AML-193 (cell line): ENCODE data around the gene ZBTB34.

Experiments used
- DNase-seq, 2 experiments: peaks; one replicate each; lab custom pipeline; 2025; lab: John Stamatoyannopoulos, UW

Gene ZBTB34

DNA sequence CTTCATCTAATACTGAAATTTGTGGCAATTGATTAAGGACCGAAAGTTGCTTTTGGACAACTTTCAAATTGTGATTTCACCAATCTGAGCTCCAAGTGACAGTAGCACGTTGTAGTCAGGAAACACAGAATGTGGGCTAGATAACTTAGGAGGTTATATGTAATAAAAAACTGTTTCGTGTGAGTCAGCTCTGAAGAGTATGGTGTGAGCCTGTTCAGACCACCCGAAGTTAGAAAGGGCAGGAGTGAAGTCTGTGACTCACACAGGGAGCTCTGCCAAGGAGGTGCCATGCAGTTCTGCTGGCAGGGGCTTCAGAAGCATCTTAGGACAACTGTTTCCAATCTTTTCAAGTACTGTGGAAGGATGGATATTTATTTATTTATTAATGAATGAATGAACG lies 16.4 kb upstream of the ZBTB34 start:
- no peak for DNase-seq

GRCh38 chr9:126847051-126847450 lies 13.4 kb upstream of the ZBTB34 start:
- no peak for DNase-seq

GRCh38 chr9:126849591-126850225 lies 10.7 kb upstream of the ZBTB34 start:
- DNase-seq, result no peak

DNA sequence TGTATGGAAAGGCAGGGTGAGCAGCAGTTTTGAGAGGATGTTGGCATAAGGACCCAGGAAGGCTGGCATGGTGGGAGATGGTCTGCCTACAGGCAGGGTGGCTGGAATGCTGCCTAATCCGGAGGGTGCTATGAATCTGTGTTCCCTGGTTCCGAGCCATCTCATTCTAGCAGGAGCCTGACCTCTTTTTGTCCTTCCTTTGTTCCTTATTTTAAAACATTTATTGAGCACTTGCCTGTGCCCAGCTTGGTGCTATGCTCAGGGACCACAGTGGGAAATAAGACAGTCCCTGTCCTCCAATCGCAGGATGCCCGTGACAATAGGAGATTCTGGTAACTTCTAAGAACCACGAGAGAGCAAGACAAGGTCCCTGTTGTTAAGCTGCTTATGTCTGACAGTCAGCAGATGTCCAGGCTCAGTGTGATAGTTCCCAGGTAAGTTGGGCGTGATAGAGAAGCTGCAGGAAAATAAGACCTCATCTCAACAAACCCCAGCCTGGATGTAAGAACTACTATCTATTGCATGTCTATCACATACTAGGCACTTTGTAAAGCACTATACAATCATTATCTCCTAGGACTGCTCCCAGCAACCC lies 9.1 kb upstream of the ZBTB34 start:
- no peak for DNase-seq

GRCh38 chr9:126852086-126852688 lies 8.3 kb upstream of the ZBTB34 start:
- DNase-seq, result no peak

- no peak for DNase-seq
These were observed 6.8 kb upstream of the ZBTB34 start for GRCh38 chr9:126853667-126854066.

DNA sequence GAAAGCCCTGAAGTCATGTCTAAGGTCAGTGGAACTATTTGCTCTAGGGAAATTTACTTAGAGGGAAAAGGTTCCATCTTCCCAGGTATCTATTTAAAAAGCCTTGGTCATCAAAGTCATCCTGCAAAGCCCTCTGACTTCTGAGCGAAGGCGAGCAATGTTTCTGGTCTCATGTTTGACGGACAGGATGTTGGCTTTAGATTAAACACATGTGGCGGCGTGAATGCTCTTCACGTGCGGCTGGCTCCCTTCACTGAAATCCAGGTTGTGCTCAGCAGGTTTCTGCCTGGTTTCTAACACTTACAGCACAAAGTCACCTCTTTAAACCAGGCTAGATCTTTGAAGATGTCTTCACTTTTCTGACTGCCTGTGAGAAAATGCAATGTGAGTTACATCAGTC lies 5.7 kb upstream of the ZBTB34 start:
- DNase-seq, result no peak

- DNase-seq, result no peak
These were observed 4.0 kb upstream of the ZBTB34 start for GRCh38 chr9:126856326-126856877.

DNA sequence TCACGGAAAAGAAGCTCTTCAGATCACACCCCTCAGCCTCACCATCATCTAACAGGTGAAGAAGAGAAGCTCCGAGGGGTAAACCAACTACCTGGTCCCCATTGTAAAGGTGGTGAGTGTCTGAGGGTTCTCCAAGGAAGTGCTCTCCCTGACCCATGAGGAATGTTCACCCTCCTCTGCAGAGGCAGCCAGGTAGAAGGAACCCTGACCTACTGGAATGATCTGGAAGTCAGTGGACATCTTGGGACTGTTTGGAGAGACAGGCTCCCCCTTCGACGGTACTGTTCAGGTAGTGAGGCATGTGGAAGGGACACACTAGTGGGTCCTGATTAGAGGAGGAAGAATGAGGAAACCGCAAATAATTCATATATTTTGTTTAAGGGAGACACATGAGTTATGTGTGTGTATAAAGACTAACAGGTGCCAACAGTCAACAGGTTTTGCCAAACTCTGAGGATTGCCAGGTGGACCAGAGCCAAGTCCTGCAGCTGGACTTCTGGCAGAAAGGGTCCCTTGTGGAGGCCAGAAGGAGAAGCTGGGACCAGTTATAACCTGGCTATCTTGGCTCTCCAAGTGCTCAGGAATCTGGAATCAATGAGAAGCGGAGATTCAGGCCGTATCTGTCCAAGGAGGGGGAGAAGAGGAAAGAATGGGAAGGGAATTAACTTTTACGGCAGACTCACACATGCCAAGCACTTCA lies 3.0 kb upstream of the ZBTB34 start:
- no peak for DNase-seq

DNA sequence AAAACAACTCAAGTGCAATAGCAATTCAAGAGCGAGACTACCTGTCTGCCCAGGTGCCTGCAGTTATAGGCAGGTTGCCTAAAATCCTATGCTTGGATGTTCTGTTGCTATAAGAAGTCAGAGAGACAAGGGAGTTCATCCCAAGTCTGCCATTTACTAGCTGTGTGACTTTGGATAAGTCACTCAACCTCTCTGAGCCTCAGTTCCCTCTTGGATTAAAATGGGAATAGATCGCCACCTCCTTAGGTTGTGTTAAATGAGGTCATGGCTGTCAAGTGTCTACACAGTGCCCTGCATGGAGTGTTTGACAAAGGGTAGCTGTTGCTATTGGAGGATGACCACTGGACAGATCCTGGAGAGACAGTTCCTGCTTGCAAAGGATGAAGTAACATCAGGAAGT lies 1.3 kb upstream of the ZBTB34 start:
- no peak for DNase-seq

- no peak for DNase-seq
These were observed 473 bp downstream of the ZBTB34 start for GRCh38 chr9:126860757-126861466.

DNA sequence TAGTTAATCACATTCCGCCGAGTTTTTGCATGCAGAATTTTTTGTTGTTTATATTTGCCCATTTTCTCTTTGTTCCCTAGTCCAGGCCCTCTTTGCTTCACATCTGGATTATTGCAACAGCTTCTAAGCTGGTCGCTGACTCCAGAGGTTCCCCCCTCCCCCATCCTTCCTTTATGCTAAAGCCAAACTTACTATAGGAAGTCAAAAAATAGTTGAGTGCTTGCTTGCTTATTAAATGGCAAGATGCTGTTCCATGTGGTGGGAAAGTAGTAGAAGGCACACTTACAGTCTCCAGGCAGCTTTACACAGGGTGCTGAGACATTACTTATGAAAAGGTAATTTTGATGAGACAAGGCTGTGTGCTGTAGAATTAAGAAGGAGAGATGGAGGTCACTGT lies 1.3 kb downstream of the ZBTB34 start:
- peak; percentile 42 to 65 for DNase-seq

- DNase-seq, result peak; percentile 46 to 51
These were observed 1.8 kb downstream of the ZBTB34 start for GRCh38 chr9:126862104-126862761.

GRCh38 chr9:126864771-126865170 lies 4.3 kb downstream of the ZBTB34 start:
- no peak for DNase-seq

- no peak for DNase-seq
These were observed 8.9 kb downstream of the ZBTB34 start for GRCh38 chr9:126869368-126869767.

GRCh38 chr9:126872516-126872915 lies 12.1 kb downstream of the ZBTB34 start:
- no peak for DNase-seq

GRCh38 chr9:126874546-126875314 lies 14.3 kb downstream of the ZBTB34 start:
- DNase-seq, result no peak

DNA sequence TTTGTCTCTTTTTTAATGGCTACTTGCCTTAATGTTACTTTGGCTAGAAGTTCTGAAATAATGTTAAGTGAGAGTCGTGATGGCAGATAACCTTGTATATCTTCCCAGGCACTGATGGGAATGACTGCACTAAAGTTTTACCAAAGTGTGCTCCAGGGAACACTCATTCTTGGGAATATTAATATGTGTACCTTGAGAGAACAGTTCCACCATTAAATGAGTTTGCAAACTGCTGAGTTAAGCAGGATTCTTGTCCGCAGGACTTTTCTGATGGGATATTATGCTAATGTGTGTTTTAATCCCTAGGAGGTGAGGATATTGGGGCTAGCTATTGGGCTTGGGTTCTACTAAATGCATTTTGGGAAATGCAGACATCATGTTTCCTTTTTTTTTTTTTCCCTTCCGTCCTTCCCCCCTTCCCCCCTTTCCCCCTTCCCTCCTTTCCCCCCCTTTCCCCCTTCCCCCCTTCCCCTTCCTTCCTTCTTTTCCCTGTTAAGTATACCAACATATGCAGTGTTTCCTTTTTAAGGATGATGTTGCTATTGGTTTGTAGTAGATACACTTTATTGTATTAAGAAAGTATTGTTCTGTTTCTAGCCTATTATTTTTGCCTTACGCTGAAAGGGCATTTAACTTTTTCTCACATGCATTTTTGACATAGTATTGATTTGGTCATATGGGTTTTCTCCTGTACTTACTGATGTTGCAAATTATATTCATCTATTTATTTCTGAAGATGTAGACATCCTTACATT lies 15.5 kb downstream of the ZBTB34 start:
- no peak for DNase-seq

- DNase-seq, result no peak
These were observed 16.1 kb downstream of the ZBTB34 start for GRCh38 chr9:126876531-126876930.

- no peak for DNase-seq
These were observed 17.0 kb downstream of the ZBTB34 start for GRCh38 chr9:126877418-126877817.
